Inflammatory macrophage (primary cell): ENCODE results near the gene NUDT16L1.

Source experiments
- DNase-seq, 2 donors: peaks; one replicate each; pipeline ENCODE4 v3.0.0-alpha.2; 2020 to 2022

NUDT16L1 gene

GRCh38 chr16:4683255-4684057 lies 9.9 kb upstream of the NUDT16L1 start:
- no peak for DNase-seq

DNA sequence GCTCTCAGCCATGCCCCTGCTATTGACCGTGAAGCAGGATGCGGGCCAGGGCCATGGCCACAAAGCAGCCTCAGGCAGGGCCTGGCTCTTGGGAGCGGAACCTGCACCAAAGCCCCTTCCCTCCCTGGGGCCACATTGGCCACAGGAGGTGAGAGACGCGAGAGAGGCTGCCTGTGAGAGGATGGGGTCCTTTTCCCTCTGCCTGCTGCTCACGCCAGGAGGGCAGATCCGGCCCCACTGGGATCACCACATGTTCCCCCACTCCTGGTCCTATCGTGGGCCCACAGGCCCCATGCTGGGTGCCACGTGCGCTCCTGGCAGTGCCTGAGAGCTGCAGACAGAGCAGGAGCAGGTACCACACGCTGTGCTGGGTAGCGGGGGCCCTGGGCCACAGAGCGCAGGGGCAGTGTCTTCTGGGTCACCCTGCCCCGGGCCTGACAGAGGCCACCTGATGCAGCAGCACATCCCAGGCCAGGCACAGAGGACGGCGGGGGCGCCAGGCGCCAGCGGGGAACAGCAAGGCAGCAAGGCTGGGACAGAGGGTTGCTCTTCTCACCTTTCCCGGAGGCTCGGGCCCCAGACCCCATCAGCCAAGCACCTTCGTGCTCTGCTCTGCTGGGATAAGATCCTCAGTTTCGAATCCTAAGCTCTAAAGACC lies 9.2 kb upstream of the NUDT16L1 start:
- no peak for DNase-seq

DNA sequence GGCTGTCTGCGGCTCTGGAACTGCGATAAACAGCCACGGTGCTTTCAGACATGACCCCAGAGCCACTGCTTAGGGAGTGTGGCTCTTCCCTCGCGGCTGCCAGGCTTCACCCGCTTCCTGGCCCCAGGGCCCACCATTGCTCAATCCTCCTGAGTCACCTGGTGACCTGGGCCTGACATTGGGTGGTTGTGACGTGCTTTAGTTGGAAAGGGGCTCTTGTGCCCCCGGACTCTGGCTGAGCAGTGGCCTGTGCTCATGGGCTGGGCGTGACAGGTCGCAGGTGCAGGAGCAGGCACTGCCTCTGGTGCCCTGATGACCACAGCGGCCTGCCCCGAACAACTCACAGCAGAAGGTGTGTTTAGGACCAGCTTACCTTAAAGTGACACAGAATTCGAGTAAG lies 8.6 kb upstream of the NUDT16L1 start:
- DNase-seq, result no peak

- no peak for DNase-seq
These were observed 8.1 kb upstream of the NUDT16L1 start for GRCh38 chr16:4685292-4685691.

DNA sequence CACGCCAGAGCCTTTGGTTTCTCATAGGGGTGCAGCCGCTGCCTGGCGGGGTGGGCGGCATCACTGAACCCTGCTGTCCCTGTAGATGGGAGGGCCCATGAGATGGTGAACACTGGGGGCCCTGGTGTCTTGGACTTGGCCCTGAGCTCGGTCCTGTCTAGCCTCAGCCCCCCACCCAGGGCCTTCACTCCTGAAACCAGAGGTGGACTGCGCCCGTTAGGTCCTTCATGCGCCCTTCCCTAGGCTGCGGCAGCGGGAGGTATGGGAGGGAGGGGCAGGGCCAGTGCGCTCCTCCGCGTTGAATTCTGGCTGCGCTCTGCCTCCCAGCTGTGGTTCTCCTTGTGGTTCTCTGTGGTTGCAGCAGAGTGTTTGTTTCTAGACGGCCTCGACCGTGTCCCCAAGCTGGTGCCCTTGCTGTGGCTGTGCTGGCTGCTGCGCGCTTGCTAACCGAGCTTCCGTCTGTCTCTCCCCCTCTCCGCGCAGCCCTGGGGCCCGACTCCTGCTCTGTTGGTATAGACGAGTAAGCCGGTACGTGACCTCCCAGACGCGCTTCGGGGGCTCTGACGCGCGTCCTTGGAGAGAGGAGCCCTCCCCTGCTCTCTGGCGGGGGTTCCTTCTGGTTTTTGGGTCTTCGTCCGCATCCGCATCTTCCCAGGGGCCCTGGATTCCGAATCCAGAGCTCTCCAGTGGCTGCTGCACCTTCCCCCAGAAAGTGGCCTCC lies 7.4 kb upstream of the NUDT16L1 start:
- DNase-seq, result no peak

DNA sequence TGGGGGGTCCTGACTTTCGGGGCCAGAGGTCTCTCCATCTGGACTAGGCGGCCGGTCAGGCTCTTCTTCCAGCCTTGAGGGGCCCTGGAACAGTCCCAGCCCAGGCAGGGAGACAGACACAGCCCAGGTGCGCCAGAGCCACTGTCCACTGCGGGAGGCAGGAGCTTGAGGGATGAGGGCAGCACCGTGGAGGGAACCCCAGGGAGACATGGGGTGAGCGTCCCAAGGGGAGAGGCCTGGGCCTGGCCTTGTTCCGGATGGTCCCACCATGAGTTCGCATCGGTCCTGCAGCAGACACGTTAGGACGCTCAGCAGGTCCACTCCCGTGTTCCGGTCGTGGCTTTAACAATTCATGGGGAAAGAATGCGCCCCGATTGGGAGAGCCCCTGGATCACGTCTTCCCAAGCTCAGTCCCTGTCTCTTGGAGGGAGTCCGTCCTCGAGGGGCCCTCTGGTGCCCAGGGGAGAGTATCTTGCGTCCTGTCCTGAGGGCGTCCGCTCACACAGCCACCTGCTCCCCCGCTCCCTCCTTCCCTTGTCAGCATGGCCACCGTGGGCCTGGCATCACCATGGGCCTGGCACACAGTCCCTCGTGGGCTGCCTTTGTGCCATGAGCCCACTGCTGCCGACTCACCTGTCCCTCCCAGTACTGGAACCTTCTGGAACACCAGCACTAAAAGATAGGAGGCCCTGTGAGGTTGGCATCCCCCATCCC lies 6.7 kb upstream of the NUDT16L1 start:
- no peak for DNase-seq

DNA sequence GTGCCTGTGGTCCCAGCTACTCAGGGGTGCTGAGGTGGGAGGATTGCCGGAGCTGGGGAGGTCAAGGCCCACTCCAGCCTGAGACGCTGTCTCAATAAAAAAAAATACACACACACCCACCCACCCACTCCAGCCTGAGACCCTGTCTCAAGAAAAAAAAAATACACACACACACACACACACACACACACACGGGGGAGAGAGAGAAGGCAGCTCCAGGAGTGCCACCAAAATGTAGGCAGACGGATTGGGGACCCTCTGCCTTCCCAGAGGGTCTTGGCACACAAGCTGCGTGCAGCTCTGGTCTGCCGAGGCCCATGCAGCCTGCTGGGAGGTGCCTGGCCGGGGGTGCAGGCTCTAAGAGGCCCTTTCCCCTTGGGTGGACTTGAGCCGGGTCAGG lies 5.9 kb upstream of the NUDT16L1 start:
- no peak for DNase-seq

DNA sequence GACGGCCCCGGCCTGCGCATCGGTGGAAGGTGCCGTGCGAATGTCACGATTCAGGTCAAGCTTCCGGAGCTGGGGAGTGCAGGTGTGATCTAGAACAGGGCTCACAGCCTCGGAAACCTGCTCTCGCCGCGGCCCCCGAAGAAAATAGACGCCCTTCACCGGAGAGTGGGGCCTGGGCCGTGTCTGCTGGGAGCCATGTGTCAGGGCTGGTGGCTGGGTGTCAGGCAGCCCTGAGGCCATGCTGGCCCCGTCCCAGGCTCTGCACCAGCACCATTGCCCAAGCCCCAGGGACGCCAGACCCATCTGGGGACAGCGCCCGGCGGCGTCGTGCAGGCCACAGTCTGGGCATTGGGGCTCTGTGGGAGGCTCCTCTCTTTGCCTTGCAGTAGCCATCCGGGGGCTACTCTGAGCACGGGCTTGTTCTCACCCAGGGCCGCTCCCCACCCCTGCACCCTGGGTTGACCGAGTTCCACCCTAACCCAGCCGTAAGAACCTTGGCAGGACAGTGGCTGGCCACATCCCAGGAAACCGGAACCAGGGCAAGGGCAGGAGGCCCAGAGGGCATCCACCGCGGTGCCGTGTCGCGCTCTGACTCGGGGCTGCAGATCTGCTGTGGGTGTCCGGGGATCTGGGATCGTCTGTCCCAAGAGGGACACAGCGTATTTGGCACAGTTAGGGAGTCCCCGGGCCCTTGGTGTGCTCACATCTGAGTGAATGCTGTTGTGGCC lies 5.3 kb upstream of the NUDT16L1 start:
- no peak for DNase-seq

DNA sequence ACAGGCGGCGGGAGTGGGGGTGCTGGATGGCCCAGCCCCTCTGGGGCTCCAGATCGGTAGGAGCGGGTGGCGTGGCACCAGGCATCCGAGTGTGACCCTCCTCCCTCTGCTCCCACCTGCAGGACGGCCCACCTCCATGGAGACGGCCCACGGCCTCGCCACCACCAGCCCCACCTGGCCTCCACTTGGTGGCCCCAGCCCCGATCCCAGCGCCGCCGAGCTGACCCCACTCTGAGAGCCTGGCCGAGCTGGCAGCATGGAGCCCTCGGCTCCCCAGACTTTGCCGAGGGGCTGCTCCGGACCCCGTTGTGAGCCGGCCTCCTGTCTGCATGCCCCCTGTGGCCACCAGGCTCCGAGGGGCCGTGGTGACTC lies 4.7 kb upstream of the NUDT16L1 start:
- DNase-seq, result no peak

DNA sequence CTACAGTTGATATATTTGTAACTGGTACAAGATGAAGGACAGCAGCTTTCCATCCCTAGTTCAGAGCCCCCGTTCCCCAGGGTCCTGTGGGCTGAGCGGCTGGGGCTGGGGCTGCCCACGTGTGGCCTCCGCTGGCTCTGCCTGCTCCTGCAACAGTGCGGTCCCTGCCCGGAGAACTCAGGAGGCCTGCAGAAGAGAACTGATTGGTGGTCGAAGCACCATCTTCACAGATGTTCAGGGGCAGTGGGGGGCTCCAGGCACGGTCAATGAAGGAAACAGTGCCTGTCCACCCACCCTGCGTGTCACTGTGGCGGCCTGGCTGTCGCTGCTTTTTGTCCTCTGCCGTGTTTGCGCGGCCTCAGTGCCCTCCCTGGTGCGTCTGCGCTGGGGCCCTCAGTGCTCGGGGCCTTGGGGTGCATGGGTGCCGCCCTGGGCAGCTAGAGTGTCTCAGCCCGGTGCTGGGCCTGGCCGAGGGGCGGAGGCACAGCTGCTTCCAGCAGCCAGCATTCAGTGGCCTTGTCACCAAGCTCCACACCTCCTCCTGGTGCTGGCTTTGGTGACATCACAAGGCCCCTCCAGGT lies 4.2 kb upstream of the NUDT16L1 start:
- no peak for DNase-seq

DNA sequence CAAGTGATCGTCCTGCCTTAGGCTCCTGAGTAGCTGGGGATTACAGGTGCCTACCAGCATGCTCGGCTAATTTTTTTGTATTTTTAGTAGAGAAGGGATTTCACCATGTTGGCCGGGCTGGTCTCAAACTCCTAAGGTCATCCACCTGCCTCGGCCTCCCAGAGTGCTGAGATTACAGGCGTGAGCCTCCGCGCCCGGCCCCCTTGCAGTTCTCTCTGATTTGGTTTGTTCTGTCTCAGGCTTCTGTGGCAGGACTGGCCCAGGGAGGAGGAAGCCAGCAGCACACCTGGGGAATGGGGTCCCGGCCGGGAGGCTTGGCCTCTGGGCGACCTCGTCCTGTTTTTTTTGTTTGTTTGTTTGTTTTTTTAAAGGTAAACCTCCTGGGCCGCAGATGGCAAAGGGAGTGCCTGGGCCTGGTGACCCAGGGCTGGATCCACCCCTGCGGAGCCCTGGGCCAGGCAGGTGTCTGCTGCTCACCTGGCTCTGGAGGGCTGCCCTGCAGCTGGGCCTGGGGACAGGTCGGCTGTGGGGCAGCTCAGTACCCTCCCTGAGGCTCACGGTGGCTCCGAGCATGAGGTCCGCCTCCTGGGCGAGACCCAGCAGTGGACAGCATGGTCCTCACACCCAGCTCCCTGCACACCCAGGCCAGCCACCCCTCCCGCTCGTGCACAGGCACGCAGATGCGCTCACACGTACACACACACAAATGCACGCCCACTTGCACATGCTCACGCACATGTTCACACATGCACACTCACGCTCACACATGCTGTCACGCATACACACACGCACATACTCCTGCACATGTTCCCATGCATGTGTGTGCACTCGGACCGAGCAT lies 3.3 kb upstream of the NUDT16L1 start:
- DNase-seq, result no peak

DNA sequence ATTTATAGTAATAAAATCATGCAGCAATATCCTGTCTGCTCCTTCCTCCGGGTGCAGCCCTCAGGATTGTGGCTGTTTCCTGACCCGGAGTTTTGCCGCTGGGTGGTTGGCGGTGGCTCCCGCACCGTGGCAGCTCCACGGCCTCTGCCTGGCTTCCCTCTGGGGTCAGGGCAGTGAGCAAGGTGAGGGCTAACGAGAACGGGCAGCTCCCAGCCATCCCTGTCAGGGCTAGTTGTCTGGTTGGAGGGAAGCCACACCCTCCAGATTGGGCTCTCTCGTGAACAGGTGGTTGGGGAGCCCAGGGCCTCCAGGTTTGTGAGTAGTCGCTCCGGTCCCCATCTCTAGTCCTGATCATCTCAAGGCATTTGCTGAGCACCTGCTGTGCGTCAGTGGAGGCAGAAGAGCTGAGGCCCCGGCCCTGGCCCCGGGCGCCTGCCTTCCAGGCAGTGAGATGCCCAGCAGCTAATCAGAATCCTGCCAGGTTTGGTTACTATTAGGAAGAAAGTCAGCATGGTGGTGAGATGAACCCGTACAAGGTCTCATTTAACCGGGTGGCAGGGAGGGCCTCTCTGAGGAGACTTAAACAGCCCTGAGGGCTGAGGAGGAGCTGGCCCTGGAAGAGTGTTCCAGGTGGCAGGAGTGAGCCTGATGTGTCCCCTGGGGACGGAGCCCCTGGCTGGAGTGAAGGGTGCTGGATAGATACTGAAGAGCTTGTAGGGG lies 2.3 kb upstream of the NUDT16L1 start:
- no peak for DNase-seq

GRCh38 chr16:4691666-4692412 lies 1.5 kb upstream of the NUDT16L1 start:
- DNase-seq, result peak in 1 of 2 donors; percentile 25

DNA sequence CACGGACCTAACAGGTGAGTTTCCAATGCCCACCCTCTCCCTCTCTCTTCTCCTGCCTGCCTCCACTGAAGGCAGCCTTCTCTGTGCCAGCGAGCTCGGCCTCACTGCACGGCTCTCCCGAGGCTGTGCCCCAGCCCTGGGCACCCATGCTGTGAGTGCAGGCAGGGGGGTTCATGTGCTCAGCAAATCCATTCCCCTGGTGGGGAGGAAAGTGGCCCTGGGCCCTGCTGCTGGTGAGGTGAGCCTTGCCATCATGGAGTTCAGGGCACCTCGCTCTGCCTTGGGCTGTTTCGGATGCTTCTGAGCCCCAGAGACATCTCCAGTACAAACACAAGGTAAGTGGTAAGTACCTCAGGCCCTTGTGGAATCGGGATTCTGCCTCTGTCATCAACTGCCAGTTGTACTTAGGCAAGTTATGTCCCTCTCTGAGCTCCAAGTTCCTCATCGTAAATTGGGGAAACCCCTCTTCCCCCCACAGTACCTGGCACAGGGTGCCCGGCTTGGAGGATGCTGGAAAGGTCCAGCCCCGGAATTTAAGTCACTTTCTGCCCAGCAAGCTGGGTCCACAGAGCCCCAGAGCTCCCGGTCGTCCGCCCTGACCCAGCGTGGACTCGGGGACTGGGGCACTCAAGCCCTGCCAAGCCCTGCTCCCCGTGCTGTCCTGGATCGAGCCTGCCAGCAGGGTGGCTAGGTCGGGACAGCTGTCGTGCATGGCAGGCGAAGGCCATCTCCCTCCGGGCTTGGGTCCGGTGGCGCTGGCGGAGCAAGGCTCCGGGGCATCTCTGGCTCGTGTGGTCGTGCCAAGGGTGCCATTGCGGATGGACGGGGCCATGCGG lies 684 bp upstream of the NUDT16L1 start:
- peak; percentile 30 to 58 for DNase-seq

- DNase-seq, result peak in 1 of 2 donors; percentile 41
These were observed 737 bp downstream of the NUDT16L1 start for GRCh38 chr16:4693956-4694641.

DNA sequence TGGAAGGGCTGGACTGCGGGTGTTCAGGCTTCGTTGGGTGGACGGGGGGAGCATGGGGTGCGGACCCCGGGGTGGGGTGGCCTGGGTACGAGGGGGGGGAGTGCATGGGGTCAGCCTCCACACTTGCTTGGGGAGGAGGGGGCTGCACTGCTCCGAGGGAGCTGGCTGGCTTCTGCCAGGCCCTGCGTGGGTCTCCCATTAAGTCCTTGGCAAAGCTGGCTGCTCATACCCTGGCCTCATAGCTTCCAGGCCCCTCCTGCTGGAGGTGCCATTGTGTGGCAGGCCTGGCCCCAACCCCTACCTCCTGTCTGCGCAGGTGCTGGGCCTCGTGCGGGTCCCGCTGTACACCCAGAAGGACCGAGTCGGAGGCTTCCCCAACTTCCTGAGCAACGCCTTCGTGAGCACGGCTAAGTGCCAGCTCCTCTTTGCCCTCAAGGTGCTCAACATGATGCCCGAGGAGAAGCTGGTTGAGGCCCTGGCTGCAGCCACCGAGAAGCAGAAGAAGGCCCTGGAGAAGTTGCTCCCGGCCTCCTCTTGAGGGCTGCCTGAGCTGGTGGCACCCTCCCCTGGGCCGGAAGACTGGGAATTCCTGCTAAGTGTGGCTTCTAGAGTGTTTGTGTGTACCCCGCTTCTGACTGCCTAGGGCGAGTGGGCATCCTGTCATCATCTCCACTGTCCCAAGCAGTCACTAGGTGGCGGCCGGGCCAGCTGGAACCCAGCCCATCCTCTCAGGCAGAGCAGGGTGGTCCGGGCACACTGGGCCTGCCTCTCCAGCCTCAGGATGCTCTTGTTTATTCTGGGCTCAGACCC lies 1.5 kb downstream of the NUDT16L1 start:
- no peak for DNase-seq
